Stimulated activated CD8-positive, alpha-beta memory T cell treated with anti-CD3 and anti-CD28 coated beads, Interleukin-7, amount 100 ng/mL, for 4 hours (primary cell): ENCODE data around the gene AADACL2.

Source experiments
- DNase-seq, 2 donors: peaks; one replicate each; pipeline ENCODE4 v3.0.0-alpha.2; 2020; ENCODE audit warnings: low read depth in 2 of 2

The AADACL2 gene

DNA sequence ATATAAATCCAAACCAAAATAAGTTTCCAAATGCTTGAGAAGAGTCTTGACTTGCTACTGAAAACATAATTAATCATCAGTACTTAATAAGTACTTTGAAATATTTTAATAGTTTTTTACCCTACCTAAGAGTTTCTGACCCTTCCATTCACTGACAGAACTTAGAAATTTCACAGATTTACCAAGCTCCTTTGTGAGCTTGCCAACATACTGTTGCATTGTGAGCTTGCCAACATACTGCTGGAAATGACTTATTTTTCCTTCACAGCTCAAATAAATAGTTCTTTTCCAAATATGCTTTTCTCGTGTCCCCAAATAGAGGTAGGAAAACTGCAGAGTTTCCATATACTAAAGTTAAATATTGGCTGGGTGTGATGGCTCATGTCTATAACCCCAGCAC, 70.5 kb downstream of the AADACL2 start:
- DNase-seq, result no peak

GRCh38 chr3:151806838-151807237, 73.1 kb downstream of the AADACL2 start:
- no peak for DNase-seq
